ENCODE measurements around the gene KRT222. TPM values are rescaled to one million over a fixed set of nuclear protein-coding genes. Genes with fewer than 3 reads are reported as not detected.

The KRT222 gene
- total and polyA plus RNA-seq, 2 donors = 0.65 to 1.1 TPM

DNA sequence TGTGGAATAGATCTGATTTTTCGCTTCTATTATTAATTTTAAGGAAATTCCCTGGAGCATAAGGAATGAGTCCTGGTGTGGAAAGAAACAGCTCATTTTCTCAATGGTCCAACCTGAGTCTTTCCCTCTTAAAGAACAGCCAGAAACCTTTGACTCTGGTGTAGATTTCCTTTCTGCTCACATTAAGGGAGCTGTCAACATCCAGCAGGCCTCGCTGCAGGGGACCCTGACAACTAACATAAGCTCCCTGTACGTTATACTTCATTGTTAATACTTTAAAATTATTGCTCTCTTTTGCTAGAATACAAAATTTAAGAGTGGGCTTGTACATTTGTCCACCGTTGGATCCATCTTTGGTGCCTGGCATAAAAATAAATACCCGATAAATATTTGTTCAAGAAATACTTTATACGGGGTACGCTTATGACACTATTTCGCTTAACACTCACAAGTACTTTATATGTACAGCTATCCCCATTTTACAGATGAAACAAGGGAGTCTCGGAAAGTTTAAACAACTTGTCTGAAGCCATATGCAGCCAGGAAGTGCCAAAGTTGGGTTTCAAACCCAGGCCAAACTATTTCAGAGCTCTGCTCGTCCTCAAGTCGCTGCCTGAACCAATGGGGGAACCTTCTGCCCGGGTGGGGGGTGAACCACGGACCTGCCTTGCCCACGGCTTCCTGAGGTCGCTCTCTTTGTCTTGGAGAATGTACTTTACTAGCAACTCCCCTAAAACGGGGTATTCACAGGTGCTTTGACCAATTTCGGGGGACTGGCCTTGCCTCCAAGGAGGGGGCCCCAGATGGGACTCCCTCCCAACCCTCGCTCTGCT is 18.0 kb downstream of the KRT222 start:
- H3K27ac ChIP-seq (ENCODE audit: low read depth) = peak overlapping the region; percentile 98
- peaks cover 1% of the 10 kb centered on the region for H3K4me1 ChIP-seq (ENCODE audit: insufficient read depth)
- peak overlapping the region; percentile 87 for H3K4me3 ChIP-seq (ENCODE audit: low read depth, low read length)
- no peak for DNase-seq (ENCODE audit: extremely low spot score)
- no peaks in the 10 kb centered on the region for H3K36me3 ChIP-seq (ENCODE audit: insufficient read depth)
- WGBS = 8% methylated on average over 18 of the region's 18 CpGs

DNA sequence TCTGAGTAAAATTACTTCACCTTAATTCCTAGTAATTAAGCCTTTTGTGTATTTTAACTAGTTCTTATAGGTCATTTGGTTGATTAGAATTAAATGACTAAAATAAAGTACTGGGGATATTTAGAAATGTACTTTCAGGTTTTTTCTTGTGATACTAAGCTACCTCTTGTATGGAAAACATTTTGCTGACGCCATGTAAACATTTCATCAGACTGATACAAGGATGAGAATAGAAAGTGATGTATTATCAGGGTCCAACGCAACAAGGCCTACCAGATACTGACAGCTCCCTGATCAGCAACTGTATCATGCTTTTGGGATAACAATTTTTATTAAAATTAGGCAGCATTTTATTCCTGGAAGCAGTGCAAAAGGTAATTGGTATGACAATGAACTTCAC is 19.0 kb downstream of the KRT222 start:
- no peak for DNase-seq (ENCODE audit: extremely low spot score)
- Histone ChIP-seq H3K4me1 (ENCODE audit: insufficient read depth) (peaks cover 1% of the 10 kb centered on the region), H3K36me3 (ENCODE audit: insufficient read depth) (no peaks in the 10 kb centered on the region), H3K27ac (ENCODE audit: low read depth) (no peak overlapping the region), H3K4me3 (ENCODE audit: low read depth, low read length) (no peak overlapping the region)
- 70% methylated on average over 2 of the region's 2 CpGs for WGBS

DNA sequence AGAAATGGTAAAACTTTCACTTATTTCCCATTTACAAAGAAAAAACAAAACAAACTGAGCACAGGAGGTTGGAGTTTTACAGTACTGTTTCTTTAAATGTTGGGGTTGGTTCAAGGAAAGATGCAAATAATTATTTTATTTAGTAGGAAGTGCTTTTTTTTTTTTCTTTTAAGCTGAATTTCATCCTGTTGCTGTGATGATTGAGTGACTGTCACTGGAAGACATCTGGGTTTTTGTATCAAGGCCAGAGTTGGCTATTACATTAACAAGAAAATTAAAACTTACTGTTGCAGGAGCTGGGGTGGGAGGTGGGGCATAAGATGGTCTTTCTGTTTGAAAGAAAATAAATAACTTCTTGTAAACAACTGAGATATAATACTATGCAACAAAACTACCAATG is 19.7 kb downstream of the KRT222 start:
- DNase-seq (ENCODE audit: extremely low spot score) = no peak
- H3K36me3 ChIP-seq (ENCODE audit: insufficient read depth) = no peaks in the 10 kb centered on the region
- H3K27ac ChIP-seq (ENCODE audit: low read depth) = no peak overlapping the region
- peaks cover 1% of the 10 kb centered on the region for H3K4me1 ChIP-seq (ENCODE audit: insufficient read depth)
- no peak overlapping the region for H3K4me3 ChIP-seq (ENCODE audit: low read depth, low read length)

DNA sequence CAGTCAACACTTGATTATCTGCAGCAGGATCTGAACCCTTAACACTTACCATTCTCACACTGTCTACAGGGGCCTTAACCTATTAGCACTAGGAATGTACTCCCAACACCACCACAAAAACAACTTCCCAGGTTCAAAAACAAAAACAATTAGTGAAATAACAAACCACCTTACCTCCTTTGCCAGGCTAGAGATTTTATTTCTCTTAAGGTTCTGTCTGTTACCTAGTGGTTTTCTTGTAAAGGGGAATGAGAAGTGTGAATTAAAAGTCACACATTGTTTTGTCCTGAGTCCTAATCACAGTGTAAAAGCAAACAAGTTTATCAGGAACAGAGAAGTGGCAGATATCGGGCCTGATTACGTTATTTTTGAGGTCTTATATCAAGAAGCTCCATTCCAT is 27.0 kb downstream of the KRT222 start:
- WGBS = 87% methylated on average over 2 of the region's 2 CpGs
- Histone ChIP-seq H3K36me3 (ENCODE audit: insufficient read depth) (peaks cover 5% of the 10 kb centered on the region), H3K27ac (ENCODE audit: low read depth) (no peak overlapping the region), H3K4me1 (ENCODE audit: insufficient read depth) (no peaks in the 10 kb centered on the region), H3K4me3 (ENCODE audit: low read depth, low read length) (no peak overlapping the region)
- DNase-seq (ENCODE audit: extremely low spot score) = no peak

DNA sequence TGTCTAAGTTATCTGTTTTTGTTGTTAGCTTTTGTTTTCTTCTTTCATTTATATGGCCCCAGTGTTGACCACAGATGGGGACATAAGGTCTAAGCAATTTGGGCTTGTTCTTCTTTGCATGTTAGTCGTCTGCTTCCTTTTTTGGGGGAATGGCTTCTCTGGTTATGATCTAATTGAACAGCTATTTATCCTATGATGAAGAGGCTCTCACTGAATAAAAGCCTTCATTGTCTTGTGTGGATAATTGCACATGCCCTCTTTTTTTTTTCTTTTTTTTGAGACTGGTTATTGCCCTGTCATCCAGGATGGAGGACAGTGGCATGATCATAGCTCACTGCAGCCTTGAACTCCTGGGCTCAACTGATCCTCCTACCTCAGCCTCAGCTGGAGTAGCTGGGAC is 31.1 kb downstream of the KRT222 start:
- Histone ChIP-seq H3K4me1 (ENCODE audit: insufficient read depth) (no peaks in the 10 kb centered on the region), H3K36me3 (ENCODE audit: insufficient read depth) (peaks cover 12% of the 10 kb centered on the region)

DNA sequence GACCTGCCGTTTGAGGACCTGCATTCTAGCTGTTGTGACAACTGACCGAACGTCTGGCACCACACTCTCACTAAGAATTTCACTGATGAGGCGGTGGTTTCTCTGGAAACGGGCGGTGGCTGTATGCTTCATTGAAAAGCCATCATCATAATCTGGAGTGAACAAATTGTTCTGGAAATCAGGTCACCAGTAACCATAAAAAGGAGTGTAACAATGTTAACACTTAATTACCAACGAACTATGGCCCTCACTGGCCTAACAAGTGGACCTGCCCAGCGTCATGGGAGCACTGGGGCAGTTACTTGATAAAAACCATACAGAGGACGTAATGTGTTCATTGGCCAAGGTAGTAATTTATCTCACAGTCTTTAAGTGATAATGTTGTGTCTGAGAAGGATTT is 32.8 kb downstream of the KRT222 start:
- Histone ChIP-seq H3K4me3 (ENCODE audit: low read depth, low read length) (no peak overlapping the region), H3K36me3 (ENCODE audit: insufficient read depth) (peaks cover 12% of the 10 kb centered on the region), H3K4me1 (ENCODE audit: insufficient read depth) (no peaks in the 10 kb centered on the region), H3K27ac (ENCODE audit: low read depth) (no peak overlapping the region)
- no peak for DNase-seq (ENCODE audit: extremely low spot score)
- WGBS = 77% methylated on average over 9 of the region's 9 CpGs

More for the DNA sequence above, 31.1 kb downstream of the KRT222 start:
- no peak for DNase-seq (ENCODE audit: extremely low spot score)
- WGBS = 65% methylated on average over 1 of the region's 1 CpG
- no peak overlapping the region for H3K27ac ChIP-seq (ENCODE audit: low read depth)
- no peak overlapping the region for H3K4me3 ChIP-seq (ENCODE audit: low read depth, low read length)

DNA sequence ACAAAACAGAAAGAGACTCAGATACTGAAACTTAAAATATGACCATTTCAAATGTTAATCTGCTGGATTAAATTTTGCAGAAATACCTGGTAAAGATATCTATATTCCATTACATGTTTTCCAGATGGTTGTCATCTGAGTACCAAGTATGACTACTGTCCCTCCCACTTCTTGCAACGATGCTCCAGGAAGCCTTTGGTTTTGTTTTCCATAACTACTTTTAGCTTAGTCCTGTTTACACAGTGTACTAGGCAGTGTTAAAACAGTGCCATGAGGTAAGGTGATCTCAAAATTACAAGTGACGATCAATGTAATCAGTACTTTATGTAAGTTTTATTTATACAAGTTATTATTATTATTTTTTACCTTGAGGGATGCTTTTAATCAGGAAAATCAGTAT is 35.1 kb downstream of the KRT222 start:
- H3K36me3 ChIP-seq (ENCODE audit: insufficient read depth) = peaks cover 12% of the 10 kb centered on the region

DNA sequence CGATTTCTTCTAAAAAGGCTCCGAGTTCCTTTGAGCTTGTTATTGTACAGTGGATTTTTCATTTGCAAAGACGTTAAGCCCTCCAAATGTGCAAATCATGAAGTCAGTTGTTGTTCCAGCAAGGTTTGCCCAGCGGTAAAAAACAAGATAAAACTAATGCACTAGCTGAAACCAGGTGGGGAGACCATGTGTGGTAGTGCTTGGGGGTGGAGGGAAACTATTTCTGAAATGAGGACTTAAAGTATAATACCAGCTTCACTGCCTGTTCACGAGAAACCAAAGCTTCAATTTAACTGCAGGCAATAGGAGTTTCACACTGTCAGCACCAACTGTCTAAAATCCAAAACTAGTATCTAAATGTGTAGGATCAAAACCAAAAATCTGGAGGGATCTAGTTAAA is 39.7 kb downstream of the KRT222 start:
- DNase-seq (ENCODE audit: extremely low spot score) = no peak
- WGBS = 34% methylated on average over 5 of the region's 5 CpGs
- Histone ChIP-seq H3K4me1 (ENCODE audit: insufficient read depth) (no peaks in the 10 kb centered on the region), H3K27ac (ENCODE audit: low read depth) (no peak overlapping the region), H3K36me3 (ENCODE audit: insufficient read depth) (peaks cover 2% of the 10 kb centered on the region), H3K4me3 (ENCODE audit: low read depth, low read length) (no peak overlapping the region)

More for the DNA sequence above, 35.1 kb downstream of the KRT222 start:
- no peaks in the 10 kb centered on the region for H3K4me1 ChIP-seq (ENCODE audit: insufficient read depth)
- 50% methylated on average over 2 of the region's 2 CpGs for WGBS
- H3K27ac ChIP-seq (ENCODE audit: low read depth) = no peak overlapping the region
- H3K4me3 ChIP-seq (ENCODE audit: low read depth, low read length) = no peak overlapping the region
- no peak for DNase-seq (ENCODE audit: extremely low spot score)

DNA sequence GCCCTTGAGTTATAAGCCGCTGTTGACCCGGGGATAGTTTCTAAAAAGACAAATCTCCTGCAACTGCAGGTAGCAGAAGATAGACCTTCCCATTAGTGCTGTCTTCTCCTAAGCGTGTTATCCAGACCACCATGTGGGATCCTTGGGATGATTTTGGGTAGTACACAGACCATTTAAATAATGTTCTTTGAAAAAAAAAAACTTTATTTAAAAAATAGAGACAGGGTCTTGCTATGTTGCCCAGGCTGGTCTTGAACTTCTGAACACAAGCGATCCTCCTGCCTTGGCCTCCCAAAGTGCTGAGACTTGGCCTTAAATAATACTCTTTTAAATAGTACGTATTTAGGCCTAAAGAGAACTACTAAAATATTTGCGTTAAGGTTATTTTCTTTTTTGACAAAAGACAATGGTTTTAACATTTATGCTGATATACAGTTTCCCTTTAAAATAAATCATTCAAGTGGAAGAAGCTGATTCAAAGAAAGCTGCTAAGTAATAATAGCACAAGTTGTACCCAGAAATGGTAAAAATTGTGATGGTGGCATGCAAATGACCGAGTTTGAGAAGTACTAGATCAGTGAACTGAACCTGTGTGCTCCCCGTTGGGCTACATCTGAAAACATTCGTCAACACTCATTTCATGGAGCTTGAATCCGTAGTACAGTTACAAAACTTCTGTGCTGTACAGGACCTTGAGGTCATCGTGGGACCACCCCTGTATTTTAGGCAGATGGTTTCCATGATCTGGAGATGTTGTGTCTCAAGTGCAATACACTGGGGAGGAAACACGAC is 41.4 kb downstream of the KRT222 start:
- Histone ChIP-seq H3K27ac (ENCODE audit: low read depth) (no peak overlapping the region), H3K4me3 (ENCODE audit: low read depth, low read length) (no peak overlapping the region), H3K36me3 (ENCODE audit: insufficient read depth) (no peaks in the 10 kb centered on the region), H3K4me1 (ENCODE audit: insufficient read depth) (no peaks in the 10 kb centered on the region)
- WGBS = 74% methylated on average over 12 of the region's 12 CpGs
- no peak for DNase-seq (ENCODE audit: extremely low spot score)

DNA sequence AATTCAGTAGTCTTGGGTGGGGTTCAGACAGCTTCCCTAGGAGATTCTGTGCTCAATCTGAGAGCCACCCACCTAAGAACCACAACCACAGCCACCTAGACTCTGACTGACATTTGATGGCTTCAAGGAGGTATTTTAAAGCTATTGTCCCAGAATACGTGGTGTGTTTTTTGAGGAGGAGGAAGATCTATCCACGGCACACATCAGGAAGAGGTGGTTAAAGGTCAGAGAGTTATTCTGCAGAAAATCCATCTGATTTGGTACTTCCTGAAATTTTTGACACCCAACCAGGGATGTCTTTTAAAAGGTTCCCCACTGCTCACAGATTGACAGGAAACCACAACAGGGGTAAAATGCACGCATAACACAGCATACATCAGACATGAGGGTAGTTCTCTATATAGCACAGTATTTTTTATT is 42.5 kb downstream of the KRT222 start:
- Histone ChIP-seq H3K36me3 (ENCODE audit: insufficient read depth) (no peaks in the 10 kb centered on the region), H3K27ac (ENCODE audit: low read depth) (no peak overlapping the region), H3K4me1 (ENCODE audit: insufficient read depth) (no peaks in the 10 kb centered on the region), H3K4me3 (ENCODE audit: low read depth, low read length) (no peak overlapping the region)
- WGBS = 62% methylated on average over 3 of the region's 3 CpGs
- DNase-seq (ENCODE audit: extremely low spot score) = no peak

DNA sequence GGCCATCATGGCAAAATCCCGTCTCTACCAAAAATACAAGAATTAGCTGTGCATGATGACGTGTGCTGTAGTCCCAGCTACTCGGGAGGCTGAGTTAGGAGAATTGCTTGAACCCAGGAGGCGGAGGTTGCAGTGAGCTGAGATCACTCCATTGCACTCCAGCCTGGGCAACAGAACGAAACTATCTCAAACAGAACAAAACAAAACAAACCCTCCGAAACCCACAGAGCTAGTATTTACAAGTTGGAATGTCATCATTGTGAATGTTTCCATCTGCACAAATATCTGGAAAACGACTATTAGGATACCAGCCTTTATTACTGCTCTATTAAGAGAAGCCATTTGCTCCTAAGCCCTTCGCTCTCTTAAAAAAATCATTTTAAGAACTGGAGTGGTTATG is 43.4 kb downstream of the KRT222 start:
- no peak overlapping the region for H3K27ac ChIP-seq (ENCODE audit: low read depth)
- no peaks in the 10 kb centered on the region for H3K4me1 ChIP-seq (ENCODE audit: insufficient read depth)
- 36% methylated on average over 8 of the region's 8 CpGs for WGBS
- no peak overlapping the region for H3K4me3 ChIP-seq (ENCODE audit: low read depth, low read length)
- no peak for DNase-seq (ENCODE audit: extremely low spot score)
- H3K36me3 ChIP-seq (ENCODE audit: insufficient read depth) = no peaks in the 10 kb centered on the region

DNA sequence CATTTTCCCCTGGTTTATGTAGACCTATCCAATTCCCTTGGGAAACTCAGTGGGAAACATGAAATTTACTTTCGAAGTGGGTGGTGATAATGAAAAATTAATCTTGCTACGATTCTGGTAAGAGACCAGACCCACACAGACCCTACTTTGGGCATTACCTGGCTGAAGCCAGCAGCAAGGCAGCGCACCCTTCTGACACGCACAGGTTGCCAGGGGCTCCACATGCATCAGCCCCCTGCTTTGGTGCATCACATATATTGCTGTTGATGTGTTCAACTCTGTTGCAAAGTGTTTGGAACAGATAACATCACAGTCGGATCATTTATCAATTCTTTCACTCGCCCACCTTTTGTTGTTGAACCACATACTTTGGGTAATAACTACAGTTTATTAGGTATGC is 44.0 kb downstream of the KRT222 start:
- 83% methylated on average over 6 of the region's 6 CpGs for WGBS
- Histone ChIP-seq H3K27ac (ENCODE audit: low read depth) (no peak overlapping the region), H3K36me3 (ENCODE audit: insufficient read depth) (no peaks in the 10 kb centered on the region), H3K4me1 (ENCODE audit: insufficient read depth) (no peaks in the 10 kb centered on the region), H3K4me3 (ENCODE audit: low read depth, low read length) (no peak overlapping the region)
- DNase-seq (ENCODE audit: extremely low spot score) = no peak

DNA sequence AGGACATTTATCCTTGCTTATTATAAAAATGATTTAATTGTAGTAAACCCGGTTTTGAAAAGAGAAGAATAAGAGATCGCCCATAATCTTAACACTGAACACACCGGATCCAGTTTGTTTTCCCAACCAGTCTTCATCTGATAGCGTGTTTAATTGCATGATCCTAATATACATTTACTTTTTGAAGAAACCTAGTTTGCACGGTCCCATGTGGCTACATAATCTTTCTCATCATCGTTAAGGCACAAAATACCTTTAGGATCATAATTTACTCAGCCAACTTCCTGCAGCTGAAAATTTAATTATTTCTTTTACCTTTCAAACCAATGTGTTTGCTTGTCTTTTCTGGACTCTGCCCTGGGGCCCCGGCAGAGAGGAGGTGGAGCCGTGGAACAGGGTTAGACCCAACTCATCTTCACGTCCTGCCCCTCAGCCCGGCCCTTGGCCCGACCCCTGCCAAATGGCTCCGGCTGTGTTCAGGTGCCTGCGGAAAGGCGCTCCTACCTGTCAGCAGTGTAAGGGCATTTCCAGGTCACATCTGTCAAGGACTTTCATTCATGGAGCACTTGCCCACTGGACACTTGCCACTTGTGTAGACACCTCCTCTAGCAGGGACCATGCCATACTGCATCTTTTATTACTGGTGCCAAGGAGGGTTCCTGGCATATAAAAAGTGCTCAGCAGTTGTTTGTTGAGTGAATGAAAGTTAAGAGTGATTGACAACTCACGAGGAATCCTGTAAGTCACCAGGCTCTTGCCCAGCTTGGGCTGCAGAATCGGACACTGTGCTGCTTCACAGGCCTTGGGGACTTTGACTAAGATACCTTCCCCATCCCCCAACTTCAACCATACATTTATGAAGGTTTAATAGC is 46.0 kb downstream of the KRT222 start:
- no peak overlapping the region for H3K27ac ChIP-seq (ENCODE audit: low read depth)
- DNase-seq (ENCODE audit: extremely low spot score) = no peak
- no peaks in the 10 kb centered on the region for H3K36me3 ChIP-seq (ENCODE audit: insufficient read depth)
- 69% methylated on average over 16 of the region's 16 CpGs for WGBS
- H3K4me1 ChIP-seq (ENCODE audit: insufficient read depth) = no peaks in the 10 kb centered on the region
- no peak overlapping the region for H3K4me3 ChIP-seq (ENCODE audit: low read depth, low read length)
